GM12874 (cell line): ENCODE results near the gene TMEM14A.

Experiments
- CTCF ChIP-seq: IDR thresholded peaks from 2 replicates; pipeline ENCODE4 v1.5.1; 2011; ENCODE audit warnings: low read depth, mild to moderate bottlenecking, control low read depth, low read length, moderate library complexity; ENCODE audit not compliant: insufficient read depth

The TMEM14A gene

GRCh38 chr6:52670502-52671409, at the start of gene TMEM14A:
TMEM14A (plus strand) TSS chr6:52671113; CDS start chr6:52677103, 5,990 bp downstream.
- no peak for TF ChIP-seq CTCF

GRCh38 chr6:52621631-52622030, 49.3 kb upstream of the TMEM14A start:
- no peak for TF ChIP-seq CTCF

GRCh38 chr6:52622810-52623209, 48.1 kb upstream of the TMEM14A start:
- TF ChIP-seq CTCF = no peak

- TF ChIP-seq CTCF = no peak
Observed at GRCh38 chr6:52632011-52632410, 38.9 kb upstream of the TMEM14A start.

- no peak for TF ChIP-seq CTCF
Observed at GRCh38 chr6:52634211-52634610, 36.7 kb upstream of the TMEM14A start.

GRCh38 chr6:52635049-52635577, 35.8 kb upstream of the TMEM14A start:
- TF ChIP-seq CTCF = no peak

GRCh38 chr6:52636830-52637229, 34.1 kb upstream of the TMEM14A start:
- no peak for TF ChIP-seq CTCF
